HK-2 (cell line): ENCODE results near the gene OR51I2.

Experiments used
- DNase-seq: peaks from one replicate; pipeline ENCODE4 v3.0.0-alpha.2; 2018; ENCODE audit not compliant: unreplicated experiment

The OR51I2 gene

DNA sequence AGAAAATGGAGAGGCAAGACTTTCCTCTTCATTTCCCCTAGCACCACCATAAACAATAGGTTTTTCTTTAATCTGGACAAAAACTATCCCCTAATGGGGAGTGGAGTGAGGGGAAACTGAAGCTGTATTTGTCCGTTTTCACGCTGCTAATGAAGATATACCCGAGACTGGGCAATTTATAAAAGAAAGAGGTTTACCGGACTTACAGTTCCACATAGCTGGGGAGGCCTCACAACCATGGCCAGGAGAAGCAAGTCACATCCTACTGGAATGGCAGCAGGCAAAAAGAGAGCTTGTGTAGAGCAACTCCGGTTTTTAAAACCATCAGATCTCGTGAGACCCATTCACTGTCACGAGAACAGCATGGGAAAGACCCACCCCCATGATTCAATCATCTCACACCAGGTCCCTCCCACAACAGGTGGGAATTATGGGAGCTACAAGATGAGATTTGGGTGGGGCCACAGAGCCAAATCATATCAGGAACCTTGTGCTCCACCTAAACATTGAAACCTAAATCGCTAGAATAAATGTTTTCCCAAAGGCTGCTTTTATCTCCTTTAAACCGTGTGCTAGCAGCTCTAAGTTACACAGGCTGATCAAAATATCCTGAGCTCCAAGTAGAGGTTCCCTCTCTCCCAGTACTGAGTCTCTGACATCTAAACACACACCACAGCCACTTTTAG lies 56.4 kb downstream of the OR51I2 start:
- DNase-seq: no peak
